ENCODE results near the gene KIF20A.

GRCh38 chr5:138213161-138214029, 34.5 kb downstream of the KIF20A start, which contains the start of gene CDC23:
- TF ChIP-seq CTCF (conservative IDR thresholded peaks at IDR 0.05 in 1 of 2, IDR thresholded peaks at IDR 0.05 in 1 of 2; ENCODE audit: extremely low read depth in 1 of 2, insufficient read depth in 1 of 2, low read depth in 1 of 2, low read length in 2 of 2), result no peak
- no peak for TF ChIP-seq EZH2 (IDR thresholded peaks at IDR 0.05; ENCODE audit: borderline replicate concordance, low read length)
